Activated T-helper 1 cell treated with Interleukin-2 at 50 U/mL for 16 hours (primary cell): ENCODE results near the gene PLSCR2.
"Not testable (repeated sequence)": the region's sequence is repeated elsewhere in the genome, so short reads cannot be mapped to it uniquely, and the experiment has no call there.

Experiments used
- DNase-seq: peaks from one replicate; pipeline ENCODE4 v3.0.0-alpha.2; 2020; ENCODE audit warnings: low read depth

Gene PLSCR2

DNA sequence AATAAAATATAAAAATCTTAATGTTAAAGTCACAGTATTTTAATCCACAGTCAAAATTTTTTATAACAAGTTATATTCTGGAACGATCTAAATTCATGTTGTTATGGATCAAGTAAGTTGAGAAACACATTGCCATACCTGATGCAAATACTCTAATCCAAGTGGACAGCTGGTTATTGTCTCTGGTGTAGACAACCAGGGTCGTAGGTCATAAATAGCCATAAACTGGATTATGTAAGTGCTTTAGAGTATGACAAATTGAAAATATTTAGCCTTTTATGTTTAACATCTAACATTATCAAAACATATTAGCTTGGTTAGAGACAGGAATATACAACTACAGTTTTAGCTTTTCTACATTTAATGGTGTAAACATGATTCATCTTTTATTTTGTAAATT is 53.0 kb downstream of the PLSCR2 start:
- no peak for DNase-seq

DNA sequence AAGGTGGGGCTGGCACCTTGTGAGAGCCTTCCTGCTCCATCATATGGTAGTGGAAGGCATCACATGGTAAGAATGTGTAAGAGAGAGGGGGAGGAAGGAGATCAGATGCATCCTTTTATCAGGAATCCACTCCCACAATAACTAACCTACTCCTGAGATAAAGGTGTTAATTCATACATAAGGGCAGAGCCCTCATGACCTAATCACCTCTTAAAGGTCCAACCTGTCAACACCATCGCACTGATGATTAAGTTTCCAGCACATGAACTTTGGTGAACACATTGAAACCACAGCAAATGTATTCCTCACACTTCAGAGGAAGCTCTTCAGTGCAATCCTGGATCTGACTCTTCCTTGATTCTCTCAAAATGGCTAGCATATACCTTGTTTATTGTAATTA is 55.4 kb downstream of the PLSCR2 start:
- DNase-seq: no peak

DNA sequence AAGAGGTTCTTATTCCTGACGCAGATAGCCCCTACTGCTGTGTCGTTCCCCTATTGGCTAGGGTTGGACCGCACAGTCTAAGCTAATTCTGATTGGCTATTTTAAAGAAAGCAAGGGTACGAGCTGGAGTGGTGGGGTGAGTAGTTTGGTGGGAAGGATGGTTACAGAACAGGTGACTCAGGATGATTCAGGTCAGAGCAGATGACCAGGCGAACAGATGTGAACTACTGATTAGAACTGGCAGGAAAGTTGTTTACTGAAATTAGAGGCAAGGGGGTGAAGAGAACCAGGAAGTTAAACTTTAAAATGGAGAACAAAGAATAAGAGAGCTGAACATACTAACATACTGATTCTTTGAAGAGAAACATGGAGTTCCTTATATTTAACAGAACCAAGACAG is 56.6 kb downstream of the PLSCR2 start:
- DNase-seq: not testable (repeated sequence)

DNA sequence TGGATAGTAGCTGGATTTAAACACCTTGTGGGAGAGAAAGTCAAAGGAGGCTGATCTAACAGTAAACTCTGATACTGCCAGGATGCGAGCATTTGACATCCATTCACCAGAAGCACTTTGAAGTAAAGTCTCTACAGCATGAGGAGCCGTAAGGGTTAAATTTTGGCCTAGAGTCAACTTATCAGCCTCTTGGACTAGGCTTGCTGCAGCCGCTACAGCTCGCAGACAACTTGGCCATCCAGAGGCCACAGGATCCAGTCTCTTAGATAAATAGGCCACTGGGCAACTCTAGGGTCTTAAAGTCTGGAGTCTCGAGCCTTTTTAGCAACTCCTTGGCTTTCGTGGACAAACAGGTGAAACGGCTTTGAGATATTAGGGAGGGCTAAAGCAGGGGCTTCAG is 61.4 kb downstream of the PLSCR2 start:
- DNase-seq: no peak

DNA sequence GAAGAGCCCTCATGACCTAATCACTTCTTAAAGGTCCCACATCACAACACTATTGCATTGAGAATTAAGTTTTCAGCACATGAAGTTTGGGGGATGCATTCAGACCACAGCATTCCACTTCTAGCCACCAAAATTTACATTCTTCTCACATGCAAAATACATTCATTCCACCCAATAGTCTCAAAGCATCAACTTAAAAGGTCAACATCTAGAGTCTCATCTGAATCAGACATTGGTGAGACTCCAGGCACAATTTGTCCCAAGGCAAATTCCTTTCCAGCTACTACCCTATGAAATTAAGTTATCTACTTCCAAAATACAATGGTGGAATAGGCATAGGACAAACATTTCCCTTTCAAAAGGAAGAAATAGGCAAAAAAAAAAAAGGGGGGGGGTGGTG is 64.9 kb downstream of the PLSCR2 start:
- no peak for DNase-seq

DNA sequence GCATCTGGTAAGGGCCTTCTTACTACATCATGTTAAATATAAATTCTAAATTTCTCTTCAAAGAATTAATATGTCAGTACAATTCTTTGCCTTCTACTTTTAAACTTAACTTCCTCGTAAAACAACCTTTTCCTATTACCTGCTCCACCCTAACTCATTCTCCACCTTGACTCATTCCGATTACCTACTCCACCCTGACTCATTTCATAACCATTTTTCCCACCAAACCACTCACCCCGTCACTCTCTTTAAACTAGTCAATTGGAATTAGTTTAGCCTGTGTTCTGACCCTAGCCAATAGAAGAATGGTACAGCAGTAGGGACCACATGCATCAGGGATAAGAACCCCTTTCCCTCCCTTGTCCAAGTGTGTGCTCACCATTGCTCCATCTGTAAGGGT is 65.6 kb downstream of the PLSCR2 start:
- DNase-seq: no peak

DNA sequence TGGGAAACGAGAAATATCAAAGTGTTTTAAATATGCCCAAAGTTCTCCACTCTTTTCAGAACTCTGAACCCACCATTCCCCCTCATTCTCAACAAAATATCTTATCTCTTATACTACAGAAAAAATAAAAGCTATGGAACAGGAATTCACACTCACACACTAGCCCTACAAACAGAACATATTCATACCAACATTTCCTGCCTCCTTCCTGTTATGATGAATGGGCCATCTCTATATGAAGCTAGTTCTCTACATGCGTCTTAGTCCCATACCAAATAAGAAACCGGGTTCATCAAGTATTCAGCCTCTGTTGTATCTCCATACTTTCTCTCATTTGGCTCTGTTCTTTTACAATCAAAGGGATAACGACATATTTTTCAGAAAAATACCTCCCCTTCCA is 72.6 kb downstream of the PLSCR2 start:
- DNase-seq: no peak

DNA sequence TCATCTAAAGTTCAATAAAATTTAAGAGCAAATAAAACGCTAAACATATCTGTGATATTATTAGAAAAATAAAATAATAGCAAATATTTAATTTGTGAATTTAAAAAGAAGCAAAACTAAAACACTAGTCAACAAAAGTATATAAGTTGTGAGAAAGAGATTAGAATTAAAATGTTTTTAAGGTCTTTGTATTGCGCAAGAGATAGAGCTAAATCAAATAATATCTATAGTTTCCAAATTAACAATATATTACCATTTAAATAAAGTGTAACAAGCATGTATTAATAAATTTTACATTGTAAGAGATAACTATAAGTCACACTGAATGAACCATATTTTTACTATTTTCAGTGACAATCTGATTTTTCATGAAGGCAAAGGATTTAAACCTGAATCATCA is 74.2 kb downstream of the PLSCR2 start:
- no peak for DNase-seq

DNA sequence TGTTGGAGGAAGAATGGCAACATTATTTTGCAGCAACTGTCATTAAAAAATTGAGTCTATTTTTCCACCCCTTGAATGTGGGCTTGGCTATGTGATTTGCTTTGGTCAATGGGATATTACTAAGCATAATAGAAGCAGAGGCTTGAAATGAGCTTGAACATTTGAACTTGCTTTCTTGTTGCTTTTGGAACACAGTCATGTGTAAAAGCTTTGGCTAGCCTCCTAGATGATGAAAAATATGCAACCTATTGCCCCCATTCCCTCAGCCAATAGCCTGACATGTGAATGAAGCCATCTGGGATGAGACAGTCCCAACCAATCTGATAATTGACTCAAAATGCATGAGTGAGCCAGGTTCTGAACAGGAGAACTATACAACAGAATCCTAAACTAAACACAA is 78.4 kb downstream of the PLSCR2 start:
- no peak for DNase-seq

DNA sequence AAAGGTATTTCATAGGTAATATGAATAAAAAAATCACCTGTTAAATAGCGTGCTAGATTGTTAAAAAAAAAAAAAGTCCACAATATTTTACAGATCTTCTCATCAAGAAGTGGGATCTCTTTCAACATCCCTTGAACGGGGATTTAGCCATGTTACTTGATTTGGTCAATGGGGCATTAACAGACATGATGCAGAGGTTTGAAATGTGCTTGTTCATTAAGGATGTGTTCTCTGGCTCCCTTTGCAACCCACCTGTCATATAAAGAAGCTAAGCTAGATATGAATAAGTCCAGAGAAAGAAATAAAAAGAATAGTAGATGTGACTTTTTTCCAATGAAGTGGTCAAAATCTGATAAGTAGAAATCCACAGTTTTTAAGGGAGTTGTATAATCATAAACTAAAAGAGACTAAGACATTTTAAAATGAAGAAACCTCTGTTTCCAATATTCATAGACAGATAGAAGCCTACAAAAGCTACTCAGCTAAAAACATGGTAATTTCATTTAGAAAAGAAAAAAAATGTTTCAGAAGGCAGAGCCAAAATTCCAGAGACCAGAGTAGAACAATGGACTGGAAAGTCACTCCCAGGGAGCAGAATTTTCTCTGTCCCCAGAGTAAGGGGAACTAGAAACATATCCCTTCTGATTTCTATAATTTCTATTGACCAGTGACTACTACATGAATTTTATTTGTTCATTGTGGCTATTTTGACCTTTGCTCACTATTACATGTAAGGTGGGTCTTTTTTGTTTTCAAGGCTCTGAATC is 79.2 kb downstream of the PLSCR2 start:
- DNase-seq: no peak

DNA sequence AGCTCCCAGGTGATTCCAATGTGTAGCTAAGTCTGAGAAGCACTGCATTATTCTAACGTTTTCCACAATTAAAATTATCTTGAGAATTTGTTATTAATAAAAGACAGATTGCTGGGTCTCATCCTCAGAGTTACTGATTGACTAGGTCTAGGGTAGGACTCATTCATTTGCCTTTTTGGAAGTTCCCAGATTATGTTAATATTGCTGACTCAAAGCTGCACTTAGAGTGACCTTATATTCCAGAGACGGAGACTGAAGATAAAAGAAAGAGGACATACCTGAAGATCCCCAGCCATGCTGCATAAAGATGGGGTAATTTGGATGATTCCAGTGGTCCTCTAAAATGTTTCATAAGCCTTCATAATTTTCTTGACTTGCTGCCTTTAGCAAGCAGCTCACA is 81.8 kb downstream of the PLSCR2 start:
- no peak for DNase-seq

DNA sequence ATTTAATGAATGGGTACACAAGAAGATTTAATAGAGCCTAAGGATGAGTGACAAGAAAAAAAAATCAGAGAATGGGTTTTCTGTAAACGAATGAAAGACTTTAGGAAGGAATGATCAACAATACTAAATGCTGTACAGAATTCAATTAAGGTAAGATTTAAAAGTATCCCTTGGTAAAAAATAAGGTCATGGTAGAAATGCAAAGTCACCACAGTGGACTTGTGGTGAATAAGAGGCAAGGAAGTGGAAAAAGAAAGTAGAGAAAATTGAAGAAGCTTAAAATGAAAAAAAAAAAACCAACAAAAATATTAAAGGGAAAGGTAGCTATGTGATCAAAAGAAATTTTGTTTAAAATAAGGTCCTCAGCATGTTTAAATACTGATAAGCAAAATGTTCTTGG is 82.4 kb downstream of the PLSCR2 start:
- DNase-seq: no peak

DNA sequence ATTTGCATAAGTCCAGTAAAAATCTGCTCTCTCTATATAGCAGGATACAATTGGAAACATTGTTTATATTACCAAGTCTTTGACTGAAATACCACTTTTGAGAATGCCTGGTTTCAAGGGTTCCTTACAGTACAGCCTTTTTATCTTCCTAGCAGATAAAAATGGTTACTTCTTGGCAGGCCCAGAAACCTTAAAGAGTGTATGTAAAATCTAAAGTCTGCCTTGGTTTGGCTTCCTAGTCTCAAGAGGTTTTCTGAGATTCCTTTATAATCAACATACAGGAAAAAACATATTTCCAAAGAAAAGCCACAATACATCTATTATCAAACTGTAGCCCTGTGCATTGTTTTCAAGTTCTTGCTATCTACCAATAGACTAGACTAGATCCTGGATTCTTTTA is 84.6 kb downstream of the PLSCR2 start:
- DNase-seq: no peak
